Measurements from ENCODE around the gene CRADD.

- TF ChIP-seq CTCF (IDR thresholded peaks at IDR 0.05; ENCODE audit: borderline replicate concordance, extremely low read depth, low read length, poor library complexity, severe bottlenecking) (no peak), EZH2 (IDR thresholded peaks at IDR 0.05; ENCODE audit: borderline replicate concordance, low read depth, low read length, severe bottlenecking) (no peak)
These were observed 171.4 kb downstream of the CRADD start for GRCh38 chr12:93848523-93849101.

All from DND-41 (cell line).